HepG2 (cell line): ENCODE measurements around the gene TMEM217. TPM values are rescaled to one million over a fixed set of nuclear protein-coding genes. Genes with fewer than 3 reads are reported as not detected.
A peak's percentile ranks its signal among the peaks of the same experiment; 100 is the strongest.

Source experiments
- ATAD3A ChIP-seq: sonication (generic); formaldehyde crosslinking; IDR thresholded peaks from 2 replicates; pipeline ENCODE4 v1.4.0; 2020; ENCODE audit warnings: missing genetic modification reagents
- ATF7 ChIP-seq, 2 experiments: fragments of 450-650 bp in 1 of 2; sonication (generic) in 1 of 2; formaldehyde crosslinking in 1 of 2; IDR thresholded peaks; 2 replicates each; pipeline versions ENCODE4 v1.4.0 to v1.6.1; 2016 to 2020; ENCODE audit warnings: antibody characterized with exemption in 1 of 2, mild to moderate bottlenecking in 1 of 2, missing genetic modification reagents in 1 of 2
- BCLAF1 ChIP-seq: fragments of 450-650 bp; IDR thresholded peaks from 2 replicates; pipeline ENCODE4 v1.6.1; 2017; ENCODE audit warnings: mild to moderate bottlenecking
- EHMT2 ChIP-seq: fragments of 200-600 bp; sonication (generic); IDR thresholded peaks from 2 replicates; pipeline ENCODE4 v1.7.0; 2017; ENCODE audit warnings: antibody characterized with exemption, low read depth, low read length, borderline replicate concordance
- FOXK1 ChIP-seq: sonication (generic); formaldehyde crosslinking; IDR thresholded peaks from 2 replicates; pipeline ENCODE4 v1.4.0; 2020; ENCODE audit warnings: low read depth, missing genetic modification reagents, borderline replicate concordance
- KDM3A ChIP-seq: IDR thresholded peaks from 2 replicates; pipeline ENCODE4 v1.6.1; 2018; ENCODE audit warnings: low read depth, missing compliant biosample characterization
- KDM5A ChIP-seq: fragments of 200-600 bp; sonication (generic); IDR thresholded peaks from 2 replicates; pipeline ENCODE4 v1.7.0; 2018; ENCODE audit warnings: antibody characterized with exemption, mild to moderate bottlenecking, low read length, borderline replicate concordance
- MAX ChIP-seq: IDR thresholded peaks from 2 replicates; pipeline ENCODE4 v1.6.1; 2012; ENCODE audit warnings: inconsistent platforms
- MLX ChIP-seq: IDR thresholded peaks from 2 replicates; pipeline ENCODE4 v1.6.1; 2016
- MTF1 ChIP-seq: sonication (generic); formaldehyde crosslinking; IDR thresholded peaks from 2 replicates; pipeline ENCODE4 v1.5.0; 2020; ENCODE audit warnings: missing genetic modification reagents
- PAF1 ChIP-seq: IDR thresholded peaks from 2 replicates; pipeline ENCODE4 v1.6.1; 2016; ENCODE audit warnings: missing genetic modification reagents, missing compliant biosample characterization
- PAX8 ChIP-seq: sonication (generic); formaldehyde crosslinking; IDR thresholded peaks from 2 replicates; pipeline ENCODE4 v1.8.0; 2022; ENCODE audit warnings: mild to moderate bottlenecking, missing genetic modification reagents, borderline replicate concordance
- PHF21A ChIP-seq: sonication (generic); formaldehyde crosslinking; IDR thresholded peaks from 2 replicates; pipeline ENCODE4 v1.5.0; 2020; ENCODE audit warnings: mild to moderate bottlenecking, missing genetic modification reagents
- POGK ChIP-seq: sonication (generic); formaldehyde crosslinking; conservative IDR thresholded peaks from 2 replicates; pipeline ENCODE4 v1.8.0; 2022; ENCODE audit warnings: mild to moderate bottlenecking, moderate library complexity, missing genetic modification reagents
- POLR2G ChIP-seq: fragments of 200-400 bp; formaldehyde crosslinking; IDR thresholded peaks from 2 replicates; pipeline ENCODE4 v1.6.1; 2018; ENCODE audit warnings: mild to moderate bottlenecking, low read depth, low read length, moderate library complexity
- RFXAP ChIP-seq: sonication (generic); formaldehyde crosslinking; IDR thresholded peaks from 2 replicates; pipeline ENCODE4 v1.4.0; 2020; ENCODE audit warnings: missing genetic modification reagents, borderline replicate concordance
- SIX1 ChIP-seq: sonication (generic); formaldehyde crosslinking; IDR thresholded peaks from 2 replicates; pipeline ENCODE4 v1.4.0; 2020; ENCODE audit warnings: missing genetic modification reagents, borderline replicate concordance
- SKI ChIP-seq: fragments of 450-650 bp; IDR thresholded peaks from one replicate; pipeline ENCODE4 v1.6.1; 2018; ENCODE audit warnings: mild to moderate bottlenecking; ENCODE audit not compliant: partially characterized antibody
- ZBTB37 ChIP-seq: sonication (generic); formaldehyde crosslinking; IDR thresholded peaks from 2 replicates; pipeline ENCODE4 v1.4.0; 2020; ENCODE audit warnings: mild to moderate bottlenecking, missing genetic modification reagents
- ZFP37 ChIP-seq: sonication (generic); formaldehyde crosslinking; IDR thresholded peaks from 2 replicates; pipeline ENCODE4 v1.4.0; 2020; ENCODE audit warnings: missing genetic modification reagents, borderline replicate concordance
- ZNF556 ChIP-seq: sonication (generic); formaldehyde crosslinking; IDR thresholded peaks from 2 replicates; pipeline ENCODE4 v1.4.0; 2020; ENCODE audit warnings: mild to moderate bottlenecking, missing genetic modification reagents, borderline replicate concordance
- ZNF563 ChIP-seq: sonication (generic); formaldehyde crosslinking; IDR thresholded peaks from 2 replicates; pipeline ENCODE4 v1.8.0; 2022; ENCODE audit warnings: mild to moderate bottlenecking, moderate library complexity, missing genetic modification reagents
- ZNF615 ChIP-seq: sonication (generic); formaldehyde crosslinking; IDR thresholded peaks from 2 replicates; pipeline ENCODE4 v1.5.0; 2020; ENCODE audit warnings: mild to moderate bottlenecking, missing genetic modification reagents, borderline replicate concordance
- polyA plus RNA-seq, 8 experiments: library from polyadenylated mRNA; depleted of rRNA in 3 of 8; stranded (reverse) in 7 of 8; unstranded in 1 of 8; fragments of >200 nt; fragmentation: Illumina TruSeq in 4 of 8; extraction: Trizol in 4 of 8; gene quantifications; 2 replicates each; pipeline versions ENCODE4 v1.2.1 to v1.2.3, GENCODE V29; 2011 to 2016; ENCODE audit warnings: low read depth in 4 of 8, missing spikeins in 1 of 8, mixed read lengths in 1 of 8; ENCODE audit not compliant: insufficient read depth in 1 of 8
- total RNA-seq, 5 experiments: library from RNA; depleted of rRNA; stranded (reverse); fragments of >200 nt; fragmentation: Illumina TruSeq; extraction: Trizol; gene quantifications; 2 replicates each; pipeline ENCODE4 v1.2.3, GENCODE V29; 2016; ENCODE audit warnings: low read depth in 1 of 5

TMEM217 gene
- total and polyA plus RNA-seq, 2 of the 13 experiments (the other 11 are each of a cell fraction or from before 2014, with no cell fraction given), result 2.3 to 3.4 TPM

- TF ChIP-seq POGK, result no peak
- TF ChIP-seq KDM5A, result no peak
- TF ChIP-seq ZNF556, result no peak
- TF ChIP-seq ATAD3A (CRISPR knock-in tag), result no peak
- no peak for TF ChIP-seq EHMT2
- TF ChIP-seq MLX (CRISPR knock-in tag), result no peak
- TF ChIP-seq PAF1 (CRISPR knock-in tag), result no peak
- TF ChIP-seq FOXK1 (CRISPR knock-in tag), result no peak
- TF ChIP-seq BCLAF1, result no peak
- no peak for TF ChIP-seq MAX
- no peak for TF ChIP-seq RFXAP (CRISPR knock-in tag)
- TF ChIP-seq ZNF615, result no peak
- 0 out of 2 replicates have a peak, but pooled peaks have one; percentile 22 for TF ChIP-seq ZNF563 (CRISPR knock-in tag)
- TF ChIP-seq MTF1 (CRISPR knock-in tag), result no peak
- TF ChIP-seq PAX8 (CRISPR knock-in tag), result no peak
- TF ChIP-seq ATF7 (IDR thresholded peaks at IDR 0.05), result no peak
- TF ChIP-seq ATF7 (CRISPR knock-in tag; IDR thresholded peaks at IDR 0.05), result no peak
- TF ChIP-seq PHF21A, result no peak
- no peak for TF ChIP-seq ZBTB37 (CRISPR knock-in tag)
- TF ChIP-seq POLR2G, result peak; percentile 15; the same call in 1 of the 2 replicates
- no peak for TF ChIP-seq KDM3A (CRISPR knock-in tag)
- TF ChIP-seq ZFP37 (CRISPR knock-in tag), result no peak
- TF ChIP-seq SIX1 (CRISPR knock-in tag), result no peak
- TF ChIP-seq SKI, result no peak
Observed at GRCh38 chr6:37176268-37177076, 81.5 kb downstream of the TMEM217 start (continued).
